Measurements from ENCODE around the gene KSR2. TPM values are rescaled to one million over a fixed set of nuclear protein-coding genes. Genes with fewer than 3 reads are reported as not detected.

KSR2 gene
- total RNA-seq, 1 donor = under 0.01 TPM

DNA sequence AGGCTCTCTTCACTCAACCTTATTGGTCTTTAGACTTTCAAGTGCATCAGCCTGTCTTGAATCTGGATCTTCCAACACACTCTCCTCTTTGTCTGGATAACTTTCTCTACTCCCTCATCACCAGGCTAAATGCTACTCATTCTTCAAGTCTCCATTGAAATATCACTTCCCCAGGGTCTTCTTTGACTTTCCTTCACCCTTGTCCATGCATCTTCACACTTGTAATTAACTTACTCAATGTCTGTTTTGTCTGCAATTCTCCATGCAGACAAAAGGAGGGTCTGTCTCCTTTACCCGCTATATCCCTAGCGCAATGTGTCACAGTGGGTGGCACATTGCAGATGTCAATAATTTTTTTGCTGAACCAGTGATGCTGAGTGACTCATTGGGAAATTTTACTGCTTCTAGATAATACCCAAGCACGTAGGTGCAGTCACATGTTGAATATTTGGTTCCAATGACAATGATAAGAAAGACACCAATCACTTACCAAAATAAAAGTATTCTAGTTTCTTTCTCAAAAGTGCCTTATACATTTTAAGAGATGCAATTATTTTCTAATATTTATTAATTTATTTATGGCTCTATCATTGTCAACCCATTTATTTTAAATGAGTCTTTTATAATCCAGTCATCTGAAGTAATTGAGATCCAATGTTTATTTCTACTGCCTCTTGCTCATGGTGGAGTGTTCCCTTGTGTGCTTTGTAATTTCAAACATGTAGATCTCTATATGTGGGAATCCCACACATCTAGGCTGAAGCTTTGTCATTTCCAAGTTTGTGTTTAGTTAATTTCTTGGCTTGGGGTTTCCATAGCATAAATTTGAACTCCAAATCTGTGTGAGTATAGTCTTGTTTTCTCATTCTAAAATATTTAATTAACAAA is 26.0 kb upstream of the KSR2 start:
- H3K9me3 ChIP-seq (ENCODE audit: low read depth, low read length) = no peaks in the 10 kb centered on the region
- H3K36me3 ChIP-seq (ENCODE audit: insufficient read depth, low read length) = no peaks in the 10 kb centered on the region
- no peaks in the 10 kb centered on the region for H3K4me1 ChIP-seq (ENCODE audit: insufficient read depth, low read length)
- no peaks in the 10 kb centered on the region for H3K79me2 ChIP-seq (ENCODE audit: insufficient read depth, low read length)
- TF ChIP-seq, protein P1, sequence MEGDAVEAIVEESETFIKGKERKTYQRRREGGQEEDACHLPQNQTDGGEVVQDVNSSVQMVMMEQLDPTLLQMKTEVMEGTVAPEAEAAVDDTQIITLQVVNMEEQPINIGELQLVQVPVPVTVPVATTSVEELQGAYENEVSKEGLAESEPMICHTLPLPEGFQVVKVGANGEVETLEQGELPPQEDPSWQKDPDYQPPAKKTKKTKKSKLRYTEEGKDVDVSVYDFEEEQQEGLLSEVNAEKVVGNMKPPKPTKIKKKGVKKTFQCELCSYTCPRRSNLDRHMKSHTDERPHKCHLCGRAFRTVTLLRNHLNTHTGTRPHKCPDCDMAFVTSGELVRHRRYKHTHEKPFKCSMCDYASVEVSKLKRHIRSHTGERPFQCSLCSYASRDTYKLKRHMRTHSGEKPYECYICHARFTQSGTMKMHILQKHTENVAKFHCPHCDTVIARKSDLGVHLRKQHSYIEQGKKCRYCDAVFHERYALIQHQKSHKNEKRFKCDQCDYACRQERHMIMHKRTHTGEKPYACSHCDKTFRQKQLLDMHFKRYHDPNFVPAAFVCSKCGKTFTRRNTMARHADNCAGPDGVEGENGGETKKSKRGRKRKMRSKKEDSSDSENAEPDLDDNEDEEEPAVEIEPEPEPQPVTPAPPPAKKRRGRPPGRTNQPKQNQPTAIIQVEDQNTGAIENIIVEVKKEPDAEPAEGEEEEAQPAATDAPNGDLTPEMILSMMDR (IDR thresholded peaks at IDR 0.05; ENCODE audit: extremely low read depth, low read depth, low read length) = no peak
- H4K20me1 ChIP-seq (ENCODE audit: insufficient read depth, low read length) = no peaks in the 10 kb centered on the region
- no peak overlapping the region for H3K4me3 ChIP-seq (ENCODE audit: insufficient read depth, low read length)
- H3K27me3 ChIP-seq (ENCODE audit: insufficient read depth, low read length) = no peaks in the 10 kb centered on the region
- no peak overlapping the region for H3K27ac ChIP-seq (ENCODE audit: low read depth, low read length)
- no peak overlapping the region for H2AFZ ChIP-seq (ENCODE audit: low read length)
- no peak for DNase-seq (ENCODE audit: insufficient read length, low spot score, missing footprints)
- no peak overlapping the region for H3K4me2 ChIP-seq (ENCODE audit: insufficient read depth, low read length)

DNA sequence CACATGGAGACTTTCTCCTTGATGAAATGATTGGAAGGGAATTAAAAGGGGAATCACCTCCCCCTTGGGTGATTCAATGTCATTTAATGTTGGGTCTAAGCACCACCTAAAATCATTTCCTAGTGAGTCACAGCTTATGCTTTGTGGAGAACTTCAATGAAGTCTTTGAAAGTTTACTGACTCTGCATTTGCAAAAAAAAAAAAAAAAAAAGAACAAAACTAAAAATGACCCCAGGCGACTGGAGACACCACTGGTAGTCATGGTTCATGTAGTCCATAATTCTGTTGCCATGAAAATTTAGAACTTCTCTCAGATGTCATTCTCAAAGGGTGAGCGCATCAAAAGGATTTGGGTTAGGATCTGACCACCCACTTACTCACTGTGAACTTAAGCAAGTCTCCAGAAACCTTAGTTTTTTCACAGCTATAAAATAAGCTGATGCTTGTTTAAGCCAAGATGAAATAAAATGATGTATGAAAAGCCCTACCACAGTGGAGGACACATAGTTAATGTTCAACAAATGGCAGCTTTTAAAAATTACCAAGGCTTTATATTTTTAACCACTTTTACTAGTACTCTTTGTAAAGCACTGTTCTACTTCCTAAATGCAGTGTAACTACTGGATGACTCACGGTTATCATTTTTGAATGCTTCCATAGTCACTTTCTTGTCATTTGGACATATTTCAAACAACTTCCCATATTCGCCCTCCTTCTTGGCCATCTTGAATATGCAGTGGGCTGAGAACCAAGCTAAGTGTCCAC is 18.1 kb upstream of the KSR2 start:
- Histone ChIP-seq H3K9me3 (ENCODE audit: low read depth, low read length) (no peaks in the 10 kb centered on the region), H3K4me3 (ENCODE audit: insufficient read depth, low read length) (peak overlapping the region; percentile 48), H3K36me3 (ENCODE audit: insufficient read depth, low read length) (no peaks in the 10 kb centered on the region), H3K4me2 (ENCODE audit: insufficient read depth, low read length) (peak overlapping the region; percentile 81), H3K4me1 (ENCODE audit: insufficient read depth, low read length) (peaks cover 29% of the 10 kb centered on the region), H3K79me2 (ENCODE audit: insufficient read depth, low read length) (no peaks in the 10 kb centered on the region), H4K20me1 (ENCODE audit: insufficient read depth, low read length) (no peaks in the 10 kb centered on the region), H3K27ac (ENCODE audit: low read depth, low read length) (peak overlapping the region; percentile 95), H2AFZ (ENCODE audit: low read length) (peak overlapping the region; percentile 28), H3K27me3 (ENCODE audit: insufficient read depth, low read length) (no peaks in the 10 kb centered on the region)
- DNase-seq (ENCODE audit: insufficient read length, low spot score, missing footprints) = peak; percentile 89
- TF ChIP-seq, protein P1 (IDR thresholded peaks at IDR 0.05; ENCODE audit: extremely low read depth, low read depth, low read length) = no peak

DNA sequence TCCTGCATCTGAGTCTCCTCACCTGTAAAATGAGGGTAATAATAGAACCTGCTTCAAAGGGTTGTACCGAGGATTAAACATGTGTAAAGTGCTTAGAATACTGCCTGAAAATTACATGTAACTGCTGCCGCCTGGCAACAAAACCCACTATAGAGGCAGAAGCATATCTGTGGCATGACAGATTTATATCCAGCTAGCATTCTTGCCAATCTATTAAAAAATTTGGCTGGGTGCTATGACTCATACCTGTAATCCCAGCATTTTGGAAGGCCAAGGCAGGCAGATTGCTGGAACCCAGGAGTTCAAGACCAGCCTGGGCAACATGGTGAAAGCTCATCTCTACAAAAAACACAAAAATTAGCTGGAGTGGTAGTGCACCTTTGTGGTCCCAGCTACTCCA is 16.4 kb upstream of the KSR2 start:
- Histone ChIP-seq H3K4me2 (ENCODE audit: insufficient read depth, low read length) (no peak overlapping the region), H3K4me3 (ENCODE audit: insufficient read depth, low read length) (no peak overlapping the region), H3K27me3 (ENCODE audit: insufficient read depth, low read length) (no peaks in the 10 kb centered on the region), H4K20me1 (ENCODE audit: insufficient read depth, low read length) (no peaks in the 10 kb centered on the region), H3K79me2 (ENCODE audit: insufficient read depth, low read length) (no peaks in the 10 kb centered on the region), H3K36me3 (ENCODE audit: insufficient read depth, low read length) (no peaks in the 10 kb centered on the region), H2AFZ (ENCODE audit: low read length) (no peak overlapping the region), H3K9me3 (ENCODE audit: low read depth, low read length) (no peaks in the 10 kb centered on the region), H3K27ac (ENCODE audit: low read depth, low read length) (no peak overlapping the region), H3K4me1 (ENCODE audit: insufficient read depth, low read length) (peaks cover 29% of the 10 kb centered on the region)
- TF ChIP-seq, protein P1 (IDR thresholded peaks at IDR 0.05; ENCODE audit: extremely low read depth, low read depth, low read length) = no peak
- DNase-seq (ENCODE audit: insufficient read length, low spot score, missing footprints) = peak; percentile 60

DNA sequence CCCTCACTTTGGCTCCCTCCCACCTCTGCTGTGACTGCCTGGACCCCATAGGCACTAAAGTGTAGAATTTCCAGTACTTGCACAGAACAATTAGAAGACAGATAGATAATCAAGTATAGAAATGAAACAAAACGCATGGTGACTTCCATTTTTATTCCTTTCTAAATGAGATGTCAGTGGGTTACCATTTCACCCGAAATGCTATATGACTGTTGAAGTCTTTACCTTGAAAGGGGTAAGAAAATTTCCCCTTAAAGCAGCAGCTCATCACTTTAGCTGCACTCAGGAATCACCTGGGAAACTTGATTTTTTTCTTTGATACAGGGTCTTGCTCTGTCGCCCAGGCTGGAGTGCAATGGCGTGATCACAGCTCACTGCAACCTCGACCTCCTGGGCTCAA is 12.5 kb upstream of the KSR2 start:
- Histone ChIP-seq H3K4me3 (ENCODE audit: insufficient read depth, low read length) (peak overlapping the region; percentile 6), H2AFZ (ENCODE audit: low read length) (peak overlapping the region; percentile 69), H3K4me1 (ENCODE audit: insufficient read depth, low read length) (peaks cover 18% of the 10 kb centered on the region), H3K27ac (ENCODE audit: low read depth, low read length) (peak overlapping the region; percentile 39), H3K4me2 (ENCODE audit: insufficient read depth, low read length) (peak overlapping the region; percentile 69), H4K20me1 (ENCODE audit: insufficient read depth, low read length) (no peaks in the 10 kb centered on the region), H3K79me2 (ENCODE audit: insufficient read depth, low read length) (no peaks in the 10 kb centered on the region), H3K9me3 (ENCODE audit: low read depth, low read length) (no peaks in the 10 kb centered on the region), H3K27me3 (ENCODE audit: insufficient read depth, low read length) (no peaks in the 10 kb centered on the region), H3K36me3 (ENCODE audit: insufficient read depth, low read length) (no peaks in the 10 kb centered on the region)
- DNase-seq (ENCODE audit: insufficient read length, low spot score, missing footprints) = no peak
- TF ChIP-seq, protein P1 (IDR thresholded peaks at IDR 0.05; ENCODE audit: extremely low read depth, low read depth, low read length) = no peak

All from osteoblast (primary cell).